ENCODE measurements around the gene CDK15. TPM values are rescaled to one million over a fixed set of nuclear protein-coding genes. Genes with fewer than 3 reads are reported as not detected.

CDK15 gene
- total and polyA plus RNA-seq, 9 of the 15 experiments (the other 6 are each of a cell fraction or from before 2014, with no cell fraction given) = not detected

GRCh38 chr2:201773990-201774389, 32.3 kb upstream of the CDK15 start:
- intact Hi-C loops (cut with micrococcal nuclease) = no loop called here
- Histone ChIP-seq H3K9ac (ENCODE audit: insufficient read depth in 1 of 2, low read depth in 2 of 2, low read length in 2 of 2) (no peak overlapping the region), H3K27me3 (ENCODE audit: control insufficient read depth in 2 of 2, insufficient read depth in 2 of 2, low read length in 2 of 2) (no peaks in the 10 kb centered on the region), H3K27ac (ENCODE audit: extremely low read depth, low read depth, low read length) (no peak overlapping the region), H3K36me3 (ENCODE audit: control insufficient read depth, insufficient read depth, low read length) (no peaks in the 10 kb centered on the region; the same call in 2 of the 3 replicates), H4K20me1 (replicated peaks; ENCODE audit: control insufficient read depth, insufficient read depth, low read length) (no peaks in the 10 kb centered on the region), H3K9me1 (ENCODE audit: control insufficient read depth, insufficient read depth, low read length) (no peaks in the 10 kb centered on the region), H3K4me2 (ENCODE audit: insufficient read depth, low read length) (no peak overlapping the region), H3K79me2 (ENCODE audit: control insufficient read depth, insufficient read depth, low read length) (peaks cover 25% of the 10 kb centered on the region), H3K4me1 (replicated peaks in 1 of 2; ENCODE audit: control insufficient read depth in 2 of 2, insufficient read depth in 2 of 2, low read length in 2 of 2) (no peaks in the 10 kb centered on the region; a peak in 2 of 5 replicates), H3K4me3 (no peak overlapping the region), H3K9me3 (replicated peaks; ENCODE audit: control insufficient read depth, insufficient read depth, low read depth, low read length) (no peaks in the 10 kb centered on the region), H2AFZ (ENCODE audit: low read depth, low read length) (no peak overlapping the region)
- WGBS (ENCODE audit: insufficient coverage, low coverage, missing lambda C conversion rate) = 50% methylated on average over 1 of the region's 1 CpG
- no peak for TF ChIP-seq ZBTB7A (IDR thresholded peaks at IDR 0.05; ENCODE audit: borderline replicate concordance, control insufficient read depth, low read depth, low read length)
- ATAC-seq = no peak
- in situ Hi-C loops (cut with MboI) = no loop called here
- BruUV-seq (replicated peaks) = no TSS peak
- ChIA-PET POLR2A (no interaction called here), CTCF (ENCODE audit: low intra/inter-chr PET ratio) (no interaction called here)
- FAIRE-seq = no peak
- DNase-seq (ENCODE audit: extremely low read depth in 1 of 4, low spot score in 3 of 4) = no peak

- no peaks in the 10 kb centered on the region for H3K27me3 ChIP-seq (ENCODE audit: control insufficient read depth in 2 of 2, insufficient read depth in 2 of 2, low read length in 2 of 2)
- no peaks in the 10 kb centered on the region; the same call in 2 of the 3 replicates for H3K36me3 ChIP-seq (ENCODE audit: control insufficient read depth, insufficient read depth, low read length)
- H3K9me3 ChIP-seq (replicated peaks; ENCODE audit: control insufficient read depth, insufficient read depth, low read depth, low read length) = no peaks in the 10 kb centered on the region
- H3K4me3 ChIP-seq = no peak overlapping the region
- no peaks in the 10 kb centered on the region for H3K9me1 ChIP-seq (ENCODE audit: control insufficient read depth, insufficient read depth, low read length)
- FAIRE-seq (no peak), DNase-seq (ENCODE audit: extremely low read depth in 1 of 4, low spot score in 3 of 4) (no peak), ATAC-seq (no peak)
- BruUV-seq (replicated peaks) = no TSS peak
- WGBS (ENCODE audit: insufficient coverage, low coverage, missing lambda C conversion rate) = 76% methylated on average over 2 of the region's 2 CpGs
- no peaks in the 10 kb centered on the region; a peak in 2 of 5 replicates for H3K4me1 ChIP-seq (replicated peaks in 1 of 2; ENCODE audit: control insufficient read depth in 2 of 2, insufficient read depth in 2 of 2, low read length in 2 of 2)
- POLR2A ChIA-PET = interaction anchor here (2.1 kb wide), 1 partner anchor 13 kb away, joined by 5 read pairs; no protein-coding TSS in a partner anchor
- no peak overlapping the region for H3K4me2 ChIP-seq (ENCODE audit: insufficient read depth, low read length)
- no peak overlapping the region for H3K27ac ChIP-seq (ENCODE audit: extremely low read depth, low read depth, low read length)
- H4K20me1 ChIP-seq (replicated peaks; ENCODE audit: control insufficient read depth, insufficient read depth, low read length) = no peaks in the 10 kb centered on the region
- H2AFZ ChIP-seq (ENCODE audit: low read depth, low read length) = no peak overlapping the region
- intact Hi-C loops (cut with micrococcal nuclease) (no loop called here), in situ Hi-C loops (cut with MboI) (no loop called here)
- no peak overlapping the region for H3K9ac ChIP-seq (ENCODE audit: insufficient read depth in 1 of 2, low read depth in 2 of 2, low read length in 2 of 2)
- CTCF ChIA-PET (ENCODE audit: low intra/inter-chr PET ratio) = no interaction called here
- peaks cover 30% of the 10 kb centered on the region for H3K79me2 ChIP-seq (ENCODE audit: control insufficient read depth, insufficient read depth, low read length)
- TF ChIP-seq HCFC1 (IDR thresholded peaks at IDR 0.05; ENCODE audit: low read depth, low read length) = no peak
- no peak for TF ChIP-seq PHB (CRISPR knock-in tag; IDR thresholded peaks at IDR 0.05)
- no peak for TF ChIP-seq MYNN (IDR thresholded peaks at IDR 0.05)
- no peak for TF ChIP-seq MYNN (CRISPR knock-in tag; IDR thresholded peaks at IDR 0.05)
- TF ChIP-seq HSF4 (CRISPR knock-in tag; IDR thresholded peaks at IDR 0.05; ENCODE audit: borderline replicate concordance) = no peak
- TF ChIP-seq SRSF1 (IDR thresholded peaks at IDR 0.05; ENCODE audit: low read depth, low read length) = no peak
Measured at GRCh38 chr2:201774546-201774945, 31.8 kb upstream of the CDK15 start.

Measured in K562 (cell line).